GM12875 (cell line): ENCODE measurements around the gene CDIPT.
"Not testable (repeated sequence)": the region's sequence is repeated elsewhere in the genome, so short reads cannot be mapped to it uniquely, and the experiment has no call there.

Experiments used
- H3K4me3 ChIP-seq: one replicate; pipeline ENCODE4 v1.5.1; 2011; ENCODE audit warnings: low read depth, low read length, control low read depth
- CTCF ChIP-seq: IDR thresholded peaks from 2 replicates; pipeline ENCODE4 v1.5.1; 2011; ENCODE audit warnings: low read depth, mild to moderate bottlenecking, control low read depth, inconsistent platforms, low read length, moderate library complexity, borderline replicate concordance; ENCODE audit not compliant: insufficient read depth

The CDIPT gene

GRCh38 chr16:29871822-29872546, 9.0 kb upstream of the CDIPT start:
- H3K4me3 ChIP-seq = no peak overlapping the region
- TF ChIP-seq CTCF = no peak

GRCh38 chr16:29869067-29869466, 6.0 kb upstream of the CDIPT start:
- H3K4me3 ChIP-seq = not testable (repeated sequence)

GRCh38 chr16:29868396-29869009, 5.5 kb upstream of the CDIPT start:
- H3K4me3 ChIP-seq = no peak overlapping the region
- no peak for TF ChIP-seq CTCF

GRCh38 chr16:29864205-29864604, 1.2 kb upstream of the CDIPT start:
- H3K4me3 ChIP-seq = no peak overlapping the region
- TF ChIP-seq CTCF = no peak

- no peak for TF ChIP-seq CTCF
- no peak overlapping the region for H3K4me3 ChIP-seq
These were observed 601 bp upstream of the CDIPT start for GRCh38 chr16:29863669-29863984.

GRCh38 chr16:29862383-29862883, 593 bp downstream of the CDIPT start:
- peak overlapping the region; percentile 77 for H3K4me3 ChIP-seq
- no peak for TF ChIP-seq CTCF

GRCh38 chr16:29860218-29860617, 2.8 kb downstream of the CDIPT start:
- no peak for TF ChIP-seq CTCF
- no peak overlapping the region for H3K4me3 ChIP-seq
